Choroid plexus epithelial cell (primary cell): ENCODE data around the gene EFCAB11.

Source experiments
- DNase-seq: peaks from one replicate; pipeline ENCODE4 v3.0.0-alpha.2; 2010; ENCODE audit warnings: low read depth
- H3K4me3 ChIP-seq: 2 replicates; pipeline ENCODE4 v1.5.1; 2011; ENCODE audit warnings: low read depth, mild to moderate bottlenecking, control low read depth, low read length, moderate library complexity
- TF ChIP-seq, protein P1 (sequence below): conservative IDR thresholded peaks from 2 replicates; pipeline ENCODE4 v1.5.1; 2011; ENCODE audit warnings: low read depth, mild to moderate bottlenecking, control low read depth, inconsistent platforms, low read length, moderate library complexity

The EFCAB11 gene

DNA sequence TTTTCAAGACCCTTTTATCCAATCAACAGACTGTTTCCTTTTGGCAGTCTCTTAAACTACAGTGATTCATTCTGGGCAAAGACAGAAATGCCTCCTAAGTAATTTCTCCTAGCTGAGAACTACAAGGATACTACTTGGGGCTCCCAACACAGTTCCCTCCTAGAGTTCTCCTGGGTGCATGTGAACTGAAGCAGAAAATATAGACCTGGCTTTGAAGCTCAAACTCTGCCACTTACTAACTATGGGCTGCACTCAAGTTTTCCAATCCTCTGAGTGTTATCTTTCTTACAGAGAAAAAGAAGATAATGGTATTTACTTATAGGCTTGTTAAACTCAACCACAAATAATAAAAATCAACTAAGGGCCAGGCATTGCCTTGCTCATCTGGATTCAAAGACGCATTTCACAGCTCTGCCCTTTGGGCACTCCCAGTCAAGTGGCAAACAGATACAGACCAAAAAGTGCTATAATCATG, 97.6 kb downstream of the EFCAB11 start:
- TF ChIP-seq, protein P1, sequence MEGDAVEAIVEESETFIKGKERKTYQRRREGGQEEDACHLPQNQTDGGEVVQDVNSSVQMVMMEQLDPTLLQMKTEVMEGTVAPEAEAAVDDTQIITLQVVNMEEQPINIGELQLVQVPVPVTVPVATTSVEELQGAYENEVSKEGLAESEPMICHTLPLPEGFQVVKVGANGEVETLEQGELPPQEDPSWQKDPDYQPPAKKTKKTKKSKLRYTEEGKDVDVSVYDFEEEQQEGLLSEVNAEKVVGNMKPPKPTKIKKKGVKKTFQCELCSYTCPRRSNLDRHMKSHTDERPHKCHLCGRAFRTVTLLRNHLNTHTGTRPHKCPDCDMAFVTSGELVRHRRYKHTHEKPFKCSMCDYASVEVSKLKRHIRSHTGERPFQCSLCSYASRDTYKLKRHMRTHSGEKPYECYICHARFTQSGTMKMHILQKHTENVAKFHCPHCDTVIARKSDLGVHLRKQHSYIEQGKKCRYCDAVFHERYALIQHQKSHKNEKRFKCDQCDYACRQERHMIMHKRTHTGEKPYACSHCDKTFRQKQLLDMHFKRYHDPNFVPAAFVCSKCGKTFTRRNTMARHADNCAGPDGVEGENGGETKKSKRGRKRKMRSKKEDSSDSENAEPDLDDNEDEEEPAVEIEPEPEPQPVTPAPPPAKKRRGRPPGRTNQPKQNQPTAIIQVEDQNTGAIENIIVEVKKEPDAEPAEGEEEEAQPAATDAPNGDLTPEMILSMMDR: no peak
- peak; percentile 44 for DNase-seq
- no peak overlapping the region for H3K4me3 ChIP-seq

DNA sequence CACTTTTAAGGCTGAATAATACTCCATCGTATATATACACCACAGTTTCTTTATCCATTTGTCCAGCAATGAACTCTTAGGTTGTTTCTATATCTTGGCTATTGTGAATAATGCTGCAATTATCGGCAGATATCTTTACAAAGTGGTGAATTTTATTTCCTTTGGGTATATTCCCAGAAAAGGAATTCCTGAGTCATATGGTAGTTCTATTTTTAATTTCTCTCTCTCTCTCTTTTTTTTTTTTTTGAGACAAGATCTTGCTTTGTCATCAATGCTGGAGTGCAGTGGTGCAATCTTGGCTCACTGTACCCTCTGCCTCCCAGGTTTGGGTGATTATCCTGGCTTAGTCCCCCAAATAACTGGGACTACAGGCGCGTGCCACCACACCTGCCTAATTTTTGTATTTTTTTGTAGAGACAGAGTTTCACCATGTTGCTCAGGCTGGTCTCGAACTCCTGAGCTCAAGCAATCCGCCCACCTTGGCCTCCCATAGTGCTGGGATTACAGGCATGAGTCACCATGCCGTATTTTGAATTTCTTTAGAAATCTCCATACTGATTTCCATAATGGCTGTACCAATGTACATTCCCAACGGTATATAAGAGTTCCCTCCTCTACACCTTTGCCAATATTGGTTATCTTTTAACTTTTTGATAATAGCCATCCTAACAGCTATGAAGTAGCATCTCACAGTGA, 98.4 kb downstream of the EFCAB11 start:
- TF ChIP-seq, protein P1: no peak
- peak; percentile 80 for DNase-seq
- H3K4me3 ChIP-seq: no peak overlapping the region

DNA sequence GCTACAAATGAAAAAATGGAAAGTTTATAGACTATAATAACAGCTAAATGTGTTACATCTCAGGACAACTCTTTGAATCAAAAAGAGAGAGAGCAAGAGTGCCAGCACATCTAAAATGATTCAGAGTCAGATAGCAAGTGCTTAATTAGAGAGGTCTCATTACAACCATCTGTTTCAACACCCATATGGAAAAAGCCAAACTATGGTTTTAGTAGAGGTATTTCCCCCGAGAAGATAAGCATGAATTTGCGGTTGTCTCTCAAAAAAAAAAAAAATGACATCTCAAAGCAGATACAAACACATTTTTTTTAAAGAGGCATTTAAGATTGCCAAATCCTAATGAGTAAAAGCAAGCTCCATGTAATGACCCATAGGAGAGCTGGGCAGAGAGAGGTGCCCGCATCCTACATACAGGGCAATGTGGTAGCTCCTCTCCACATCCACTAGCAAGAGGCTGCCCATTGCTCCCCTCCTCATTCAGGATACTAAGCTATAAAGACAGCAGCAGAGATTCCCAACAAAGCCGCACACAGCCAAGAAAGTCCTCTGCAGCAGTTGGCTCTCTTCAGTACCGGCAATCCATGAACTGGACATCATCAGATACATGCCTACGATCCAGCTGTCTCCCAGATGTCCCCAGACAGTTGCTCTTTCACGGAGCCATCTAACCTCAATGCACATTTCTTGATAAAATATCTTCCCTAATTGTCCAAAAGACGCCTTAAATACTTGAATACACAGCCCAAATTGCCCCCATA, 100.4 kb downstream of the EFCAB11 start:
- TF ChIP-seq, protein P1: no peak
- no peak for DNase-seq

DNA sequence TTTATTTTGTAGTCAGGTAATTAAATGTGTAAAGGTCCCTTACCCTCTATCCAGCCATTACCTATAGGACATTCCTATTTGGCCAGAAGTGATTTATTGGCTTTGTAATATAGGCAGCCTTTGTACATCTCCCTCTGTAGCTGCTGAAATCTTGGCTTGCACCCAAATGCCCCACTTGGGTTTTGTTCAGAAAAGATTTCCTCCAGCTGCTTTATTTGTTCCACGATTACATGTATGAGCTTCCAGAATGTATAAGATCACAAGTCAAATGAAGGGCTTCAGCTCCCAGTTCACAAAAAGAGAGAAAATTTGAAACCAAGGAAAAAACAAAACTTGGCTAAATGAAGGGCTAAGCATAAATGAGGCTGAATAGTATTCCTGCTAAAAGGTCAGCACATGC, 103.4 kb downstream of the EFCAB11 start:
- TF ChIP-seq, protein P1: no peak
- DNase-seq: peak; percentile 46
- H3K4me3 ChIP-seq: no peak overlapping the region

More for the DNA sequence above, 100.4 kb downstream of the EFCAB11 start:
- no peak overlapping the region for H3K4me3 ChIP-seq

DNA sequence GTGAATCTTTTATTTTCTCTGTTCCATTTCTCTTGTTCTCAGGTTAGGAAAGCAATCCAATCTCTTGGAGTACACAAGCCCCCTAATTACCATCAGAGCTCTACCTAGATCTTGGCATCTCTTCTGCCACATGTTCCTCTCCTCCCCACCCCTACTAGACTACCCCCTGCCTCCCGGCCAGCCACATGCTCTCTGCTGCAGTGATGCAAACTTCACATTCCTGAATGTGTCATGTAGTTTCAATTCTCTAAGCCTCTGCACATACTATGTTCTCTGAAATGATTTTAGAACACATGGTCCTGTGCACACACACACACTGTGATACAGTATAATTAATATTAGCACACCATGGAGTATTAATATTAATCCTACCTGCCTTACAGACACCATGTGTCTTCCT, 104.6 kb downstream of the EFCAB11 start:
- DNase-seq: peak; percentile 86
- no peak overlapping the region for H3K4me3 ChIP-seq
- TF ChIP-seq, protein P1: no peak

DNA sequence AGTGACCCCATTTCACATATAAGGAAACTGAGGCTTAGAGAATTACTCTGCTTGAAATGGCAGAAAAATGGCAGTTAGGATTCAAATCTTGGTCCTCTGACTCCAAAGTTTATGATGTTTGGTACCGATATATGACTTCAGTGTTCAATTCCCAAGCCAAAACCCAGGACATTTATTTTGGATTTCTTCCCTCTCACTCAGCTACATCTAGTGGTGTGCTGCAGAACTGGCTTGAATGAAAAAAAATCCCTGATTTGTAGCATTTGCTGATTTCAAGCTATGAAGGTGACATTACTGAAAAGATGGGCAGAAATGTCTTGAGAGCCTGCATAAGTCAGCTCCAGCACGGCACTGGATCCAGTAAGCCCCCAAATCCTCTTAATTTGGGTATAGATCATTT, 106.4 kb downstream of the EFCAB11 start:
- DNase-seq: peak; percentile 63

More for the DNA sequence above, 106.4 kb downstream of the EFCAB11 start:
- TF ChIP-seq, protein P1: peak; percentile 72
- H3K4me3 ChIP-seq: no peak overlapping the region
